ENCODE results near the gene ARSK.
A peak's percentile ranks its signal among the peaks of the same experiment; 100 is the strongest.

ARSK gene

GRCh38 chr5:95554647-95555548 lies at the start of gene ARSK, which contains the start of gene SKIC3:
Gene ARSK (plus strand): TSS chr5:95555101. CDS start chr5:95555279, 178 bp downstream.
Gene SKIC3 (minus strand): TSS chr5:95554977. CDS start chr5:95547150, 7,827 bp downstream.
- peak; percentile 86 to 90 for DNase-seq

GRCh38 chr5:95508550-95508949 lies 46.4 kb upstream of the ARSK start:
- no peak for DNase-seq

GRCh38 chr5:95511606-95512005 lies 43.3 kb upstream of the ARSK start:
- DNase-seq, result no peak

- DNase-seq, result no peak
These were observed 36.5 kb upstream of the ARSK start for GRCh38 chr5:95518417-95518816.

GRCh38 chr5:95519151-95519550 lies 35.8 kb upstream of the ARSK start:
- no peak for DNase-seq

GRCh38 chr5:95519681-95520080 lies 35.2 kb upstream of the ARSK start:
- DNase-seq, result no peak

- no peak for DNase-seq
These were observed 34.7 kb upstream of the ARSK start for GRCh38 chr5:95520206-95520605.

- no peak for DNase-seq
These were observed 30.5 kb upstream of the ARSK start for GRCh38 chr5:95524423-95524822.

GRCh38 chr5:95526871-95527270 lies 28.0 kb upstream of the ARSK start:
- DNase-seq, result no peak

GRCh38 chr5:95528565-95528964 lies 26.3 kb upstream of the ARSK start:
- DNase-seq, result no peak

- DNase-seq, result no peak
These were observed 24.5 kb upstream of the ARSK start for GRCh38 chr5:95530416-95530815.

- DNase-seq, result no peak
These were observed 23.4 kb upstream of the ARSK start for GRCh38 chr5:95531491-95531890.

GRCh38 chr5:95532415-95532814 lies 22.5 kb upstream of the ARSK start:
- DNase-seq, result no peak

- DNase-seq, result no peak
These were observed 21.8 kb upstream of the ARSK start for GRCh38 chr5:95533106-95533505.

- no peak for DNase-seq
These were observed 21.1 kb upstream of the ARSK start for GRCh38 chr5:95533761-95534160.

GRCh38 chr5:95537501-95537900 lies 17.4 kb upstream of the ARSK start:
- DNase-seq, result no peak

GRCh38 chr5:95543017-95543705 lies 11.7 kb upstream of the ARSK start:
- DNase-seq, result no peak

GRCh38 chr5:95549030-95549429 lies 5.9 kb upstream of the ARSK start:
- no peak for DNase-seq

- DNase-seq, result no peak
These were observed 612 bp upstream of the ARSK start for GRCh38 chr5:95554331-95554646.

GRCh38 chr5:95555553-95555952 lies 652 bp downstream of the ARSK start:
- no peak for DNase-seq

- DNase-seq, result no peak
These were observed 2.9 kb downstream of the ARSK start for GRCh38 chr5:95557841-95558240.

GRCh38 chr5:95562282-95562681 lies 7.4 kb downstream of the ARSK start:
- DNase-seq, result no peak

- DNase-seq, result no peak
These were observed 8.5 kb downstream of the ARSK start for GRCh38 chr5:95563367-95563766.

- DNase-seq, result no peak
These were observed 9.5 kb downstream of the ARSK start for GRCh38 chr5:95564450-95564849.
